Effector memory CD4-positive, alpha-beta T cell (primary cell): ENCODE results near the gene PCED1A.

ENCODE experiments used
- DNase-seq, 3 donors: peaks; one replicate each; pipeline ENCODE4 v3.0.0-alpha.2; 2020
- H3K27ac ChIP-seq: 2 replicates; pipeline ENCODE4 v1.7.0; 2013; ENCODE audit warnings: mild to moderate bottlenecking, low read length, moderate library complexity; ENCODE audit not compliant: insufficient read depth, poor library complexity, severe bottlenecking
- H3K27me3 ChIP-seq: replicated peaks from 2 replicates; pipeline ENCODE4 v1.7.0; 2013; ENCODE audit warnings: mild to moderate bottlenecking, low read length; ENCODE audit not compliant: insufficient read depth, control insufficient read depth, poor library complexity, severe bottlenecking
- H3K36me3 ChIP-seq: 2 replicates; pipeline ENCODE4 v1.7.0; 2013; ENCODE audit warnings: mild to moderate bottlenecking, low read length, moderate library complexity; ENCODE audit not compliant: control insufficient read depth, insufficient read depth
- H3K4me1 ChIP-seq: 2 replicates; pipeline ENCODE4 v1.7.0; 2013; ENCODE audit warnings: low read length, mild to moderate bottlenecking; ENCODE audit not compliant: control insufficient read depth, insufficient read depth, poor library complexity, severe bottlenecking
- H3K4me3 ChIP-seq: 2 replicates; pipeline ENCODE4 v1.7.0; 2013; ENCODE audit warnings: low read length, low read depth, mild to moderate bottlenecking; ENCODE audit not compliant: insufficient read depth, poor library complexity, severe bottlenecking
- H3K9me3 ChIP-seq: 2 replicates; pipeline ENCODE4 v1.7.0; 2013; ENCODE audit warnings: mild to moderate bottlenecking, low read length, moderate library complexity; ENCODE audit not compliant: control insufficient read depth
- total RNA-seq, 3 donors: gene quantifications; one replicate each; lab custom pipeline; 2026; lab: John Stamatoyannopoulos, UW

The PCED1A gene, protein sequence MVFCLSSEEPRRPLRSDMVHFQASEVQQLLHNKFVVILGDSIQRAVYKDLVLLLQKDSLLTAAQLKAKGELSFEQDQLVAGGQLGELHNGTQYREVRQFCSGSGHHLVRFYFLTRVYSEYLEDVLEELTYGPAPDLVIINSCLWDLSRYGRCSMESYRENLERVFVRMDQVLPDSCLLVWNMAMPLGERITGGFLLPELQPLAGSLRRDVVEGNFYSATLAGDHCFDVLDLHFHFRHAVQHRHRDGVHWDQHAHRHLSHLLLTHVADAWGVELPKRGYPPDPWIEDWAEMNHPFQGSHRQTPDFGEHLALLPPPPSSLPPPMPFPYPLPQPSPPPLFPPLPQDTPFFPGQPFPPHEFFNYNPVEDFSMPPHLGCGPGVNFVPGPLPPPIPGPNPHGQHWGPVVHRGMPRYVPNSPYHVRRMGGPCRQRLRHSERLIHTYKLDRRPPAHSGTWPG
- 49.2 to 62.5 (median 62.4) reads per million in 3 donors for total RNA-seq

- Histone ChIP-seq H3K4me1 (peaks cover 17% of the 10 kb centered on the region), H3K27me3 (no peaks in the 10 kb centered on the region), H3K27ac (peak within 1 kb of the TSS; percentile 82), H3K9me3 (no peaks in the 10 kb centered on the region), H3K36me3 (no peaks in the 10 kb centered on the region), H3K4me3 (peak within 1 kb of the TSS; percentile 85)
- DNase-seq, result peak; percentile 76 to 81 (median 79)
These were observed at the start of gene PCED1A, which contains the start of gene VPS16 for GRCh38 chr20:2840138-2840966. TSS of gene PCED1A (minus strand) at chr20:2840655. CDS start at chr20:2839912, 743 bp downstream. TSS of gene VPS16 (plus strand) at chr20:2840745. CDS start at chr20:2840775, 30 bp downstream.

- H3K27me3 ChIP-seq, result no peaks in the 10 kb centered on the region
- H3K4me3 ChIP-seq, result no peak overlapping the region
- H3K36me3 ChIP-seq, result no peaks in the 10 kb centered on the region
- H3K4me1 ChIP-seq, result no peaks in the 10 kb centered on the region
- no peaks in the 10 kb centered on the region for H3K9me3 ChIP-seq
- H3K27ac ChIP-seq, result no peak overlapping the region
- no peak for DNase-seq
These were observed 49.3 kb upstream of the PCED1A start for GRCh38 chr20:2889797-2890196.

- H3K4me3 ChIP-seq, result no peak overlapping the region
- H3K27ac ChIP-seq, result no peak overlapping the region
- no peak for DNase-seq
- no peaks in the 10 kb centered on the region for H3K27me3 ChIP-seq
- no peaks in the 10 kb centered on the region for H3K4me1 ChIP-seq
- H3K36me3 ChIP-seq, result no peaks in the 10 kb centered on the region
- H3K9me3 ChIP-seq, result no peaks in the 10 kb centered on the region
These were observed 48.8 kb upstream of the PCED1A start for GRCh38 chr20:2889209-2889608.

- no peaks in the 10 kb centered on the region for H3K9me3 ChIP-seq
- H3K36me3 ChIP-seq, result no peaks in the 10 kb centered on the region
- no peak overlapping the region for H3K4me3 ChIP-seq
- DNase-seq, result no peak
- H3K27ac ChIP-seq, result no peak overlapping the region
- no peaks in the 10 kb centered on the region for H3K4me1 ChIP-seq
- H3K27me3 ChIP-seq, result no peaks in the 10 kb centered on the region
These were observed 47.9 kb upstream of the PCED1A start for GRCh38 chr20:2888224-2888955.

DNA sequence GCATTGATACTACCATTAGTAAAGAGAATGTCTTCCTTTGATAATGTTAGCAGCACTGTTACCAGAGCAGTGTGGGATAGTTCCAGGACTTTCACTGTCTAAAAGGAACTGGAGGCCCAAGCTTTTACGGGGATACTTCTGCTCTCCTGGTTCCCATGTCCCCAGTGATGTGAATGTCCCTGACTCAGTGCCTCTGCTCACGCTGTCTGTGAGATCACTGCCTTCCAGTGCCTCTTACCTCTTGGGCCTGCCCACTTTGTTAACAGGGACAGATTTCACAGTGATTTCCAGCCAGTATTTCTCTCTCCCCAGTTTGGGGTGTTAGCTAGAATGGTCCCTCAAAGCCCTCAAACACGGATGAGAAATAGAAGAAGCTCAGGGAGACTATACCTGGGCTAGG is 47.3 kb upstream of the PCED1A start:
- H3K36me3 ChIP-seq, result no peaks in the 10 kb centered on the region
- H3K9me3 ChIP-seq, result no peaks in the 10 kb centered on the region
- H3K27me3 ChIP-seq, result no peaks in the 10 kb centered on the region
- DNase-seq, result no peak
- no peaks in the 10 kb centered on the region for H3K4me1 ChIP-seq
- no peak overlapping the region for H3K4me3 ChIP-seq
- no peak overlapping the region for H3K27ac ChIP-seq

DNA sequence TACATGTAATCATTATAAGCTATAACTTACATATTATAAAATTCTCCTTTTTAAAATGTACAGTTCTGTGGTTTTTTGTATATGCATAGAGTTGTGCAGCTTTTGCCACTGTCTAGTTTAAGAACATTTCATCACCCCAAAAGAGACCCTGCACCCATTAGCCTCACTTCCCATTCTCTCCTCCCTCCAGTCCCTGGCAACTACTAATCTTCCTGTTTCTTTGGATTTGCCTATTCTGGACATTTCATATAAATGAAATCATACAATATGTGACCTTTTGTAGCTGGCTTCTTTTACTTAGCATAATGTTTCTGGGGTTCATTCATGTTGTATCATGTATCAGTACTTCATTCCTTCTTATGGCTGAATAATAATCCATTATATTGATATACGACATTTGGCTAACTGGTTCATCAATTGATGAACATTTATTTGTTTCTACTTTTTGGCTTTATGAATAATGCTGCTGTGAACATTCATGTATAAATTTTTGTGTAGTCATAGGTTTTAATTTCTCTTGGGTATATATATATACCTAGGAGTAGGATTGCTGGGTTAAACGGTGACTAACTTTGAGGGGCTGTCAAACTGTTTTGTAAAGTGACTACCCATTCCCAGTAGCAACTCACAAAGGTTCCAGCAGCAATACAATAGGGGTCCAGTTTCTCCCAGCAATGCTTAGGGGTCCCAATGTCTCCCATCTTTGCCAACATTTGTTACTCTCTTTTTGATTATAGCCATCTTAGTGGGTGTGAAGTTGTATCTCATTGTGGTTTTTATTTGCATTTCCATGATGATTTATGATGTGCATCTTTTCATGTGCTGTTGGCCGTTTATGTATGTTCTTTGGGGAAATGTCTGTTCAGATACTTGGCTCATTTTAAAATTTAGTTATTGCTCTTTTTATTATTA is 43.5 kb upstream of the PCED1A start:
- no peaks in the 10 kb centered on the region for H3K27me3 ChIP-seq
- no peak overlapping the region for H3K27ac ChIP-seq
- no peak for DNase-seq
- H3K4me1 ChIP-seq, result no peaks in the 10 kb centered on the region
- no peaks in the 10 kb centered on the region for H3K9me3 ChIP-seq
- no peak overlapping the region for H3K4me3 ChIP-seq
- H3K36me3 ChIP-seq, result no peaks in the 10 kb centered on the region

DNA sequence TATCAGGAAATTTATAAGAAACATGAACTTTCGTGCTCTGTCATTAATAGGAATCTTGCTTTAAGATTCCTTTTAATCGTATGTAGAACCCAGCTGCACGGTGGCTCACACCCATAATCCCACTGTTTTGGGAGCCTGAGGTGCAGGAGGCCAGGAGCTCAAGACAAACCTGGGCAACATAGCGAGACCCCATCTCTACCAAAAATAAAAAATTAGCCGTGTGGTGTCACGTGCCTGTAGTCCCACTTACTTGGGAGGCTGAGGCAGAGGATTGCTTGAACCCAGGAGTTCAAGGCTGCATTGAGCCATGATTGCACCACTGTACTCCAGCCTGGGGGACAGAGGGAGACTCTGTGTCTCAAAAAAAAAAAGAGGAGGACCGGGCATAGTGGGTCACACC is 40.2 kb upstream of the PCED1A start:
- Histone ChIP-seq H3K36me3 (no peaks in the 10 kb centered on the region), H3K4me3 (no peak overlapping the region), H3K4me1 (peaks cover 5% of the 10 kb centered on the region), H3K27me3 (no peaks in the 10 kb centered on the region), H3K27ac (no peak overlapping the region), H3K9me3 (no peaks in the 10 kb centered on the region)
- no peak for DNase-seq

- H3K27me3 ChIP-seq, result no peaks in the 10 kb centered on the region
- no peaks in the 10 kb centered on the region for H3K36me3 ChIP-seq
- no peak overlapping the region for H3K27ac ChIP-seq
- DNase-seq, result no peak
- H3K4me1 ChIP-seq, result peaks cover 19% of the 10 kb centered on the region
- H3K4me3 ChIP-seq, result no peak overlapping the region
- H3K9me3 ChIP-seq, result no peaks in the 10 kb centered on the region
These were observed 38.7 kb upstream of the PCED1A start for GRCh38 chr20:2879146-2879545.

DNA sequence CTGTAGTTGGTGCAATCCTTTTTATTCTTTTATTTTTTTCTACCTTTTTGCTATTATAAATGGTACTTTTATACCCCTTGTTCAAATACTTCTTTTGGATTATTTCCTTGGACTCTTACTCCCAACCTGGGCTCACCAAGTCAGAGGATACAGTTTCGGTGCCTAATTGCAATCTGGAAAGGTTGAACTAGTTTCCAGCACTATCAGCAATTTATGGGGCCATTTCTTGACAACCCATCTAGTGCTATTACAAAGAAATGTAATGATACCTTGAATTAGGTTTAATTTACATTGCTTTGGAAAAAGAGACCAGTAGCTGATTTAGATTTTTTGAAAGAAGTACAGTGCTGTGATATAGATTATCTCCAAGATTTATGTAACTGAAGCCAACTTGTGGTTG is 38.1 kb upstream of the PCED1A start:
- Histone ChIP-seq H3K27ac (no peak overlapping the region), H3K4me3 (no peak overlapping the region), H3K36me3 (no peaks in the 10 kb centered on the region), H3K27me3 (no peaks in the 10 kb centered on the region), H3K9me3 (no peaks in the 10 kb centered on the region), H3K4me1 (peaks cover 23% of the 10 kb centered on the region)
- DNase-seq, result no peak
